ENCODE data around the gene BRS3. TPM values are rescaled to one million over a fixed set of nuclear protein-coding genes. Genes with fewer than 3 reads are reported as not detected.
"Not testable (repeated sequence)": the region's sequence is repeated elsewhere in the genome, so short reads cannot be mapped to it uniquely, and the experiment has no call there.

Gene BRS3
- not detected in 2 replicates for total RNA-seq (2014; rRNA removed; shearing (Covaris generic))

DNA sequence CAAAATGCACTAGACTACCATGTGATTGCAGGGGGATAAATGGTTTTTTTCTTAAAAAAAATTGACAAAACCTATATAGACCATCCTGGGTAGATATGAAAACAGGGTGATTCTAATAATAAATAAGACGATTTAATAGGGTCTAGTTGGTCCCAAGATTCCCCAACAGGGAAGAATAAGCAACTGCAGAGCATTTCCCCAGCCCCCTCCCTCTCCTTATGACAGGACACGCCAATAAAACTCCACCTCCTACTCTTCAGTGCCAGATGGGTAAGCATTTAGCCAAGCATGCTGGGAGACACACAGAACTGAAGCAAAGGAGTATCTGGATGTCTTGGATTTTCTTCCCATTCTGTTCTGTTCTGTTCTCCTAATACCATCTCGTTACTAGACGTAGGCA, at the start of gene BRS3:
Gene BRS3 (plus strand): TSS at position 301 of the 400 bp plus-strand sequence. CDS start 168 bp downstream, outside the sequence.
- DNase-seq (ENCODE audit: low spot score) = no peak

DNA sequence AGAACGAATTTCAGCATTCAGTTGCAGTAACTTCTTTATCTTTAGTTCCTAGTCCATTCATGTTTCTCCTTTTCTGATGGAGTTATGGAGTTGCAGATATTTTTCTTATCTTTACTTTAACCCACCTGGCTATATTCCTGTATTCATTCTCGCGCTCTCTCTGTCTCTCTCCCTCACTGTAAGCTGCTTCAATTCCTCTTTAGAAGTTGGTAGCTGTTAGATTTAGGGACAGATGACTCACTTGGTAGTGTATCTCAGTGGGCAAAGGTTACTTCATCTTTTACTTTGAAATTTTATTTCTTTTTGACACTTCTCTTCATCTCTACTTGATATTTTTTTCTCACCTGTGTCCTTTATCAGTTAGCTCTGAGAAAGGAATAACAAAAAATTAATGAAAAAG, 49.6 kb upstream of the BRS3 start:
- no peak for DNase-seq (ENCODE audit: low spot score)

DNA sequence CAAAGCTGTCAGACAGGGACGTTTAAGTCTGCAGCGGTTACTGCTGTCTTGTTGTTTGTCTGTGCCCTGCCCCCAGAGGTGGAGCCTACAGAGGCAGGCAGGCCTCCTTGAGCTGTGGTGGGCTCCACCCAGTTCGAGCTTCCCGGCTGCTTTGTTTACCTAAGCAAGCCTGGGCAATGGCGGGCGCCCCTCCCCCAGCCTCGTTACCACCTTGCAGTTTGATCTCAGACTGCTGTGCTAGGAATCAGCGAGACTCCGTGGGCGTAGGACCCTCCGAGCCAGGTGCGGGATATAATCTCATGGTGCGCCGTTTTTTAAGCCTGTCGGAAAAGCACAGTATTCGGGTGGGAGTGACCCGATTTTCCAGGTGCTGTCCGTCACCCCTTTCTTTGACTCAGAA, 42.1 kb upstream of the BRS3 start:
- DNase-seq (ENCODE audit: low spot score) = not testable (repeated sequence)

GRCh38 chrX:136446208-136446607, 41.5 kb upstream of the BRS3 start:
- no peak for DNase-seq (ENCODE audit: low spot score)

DNA sequence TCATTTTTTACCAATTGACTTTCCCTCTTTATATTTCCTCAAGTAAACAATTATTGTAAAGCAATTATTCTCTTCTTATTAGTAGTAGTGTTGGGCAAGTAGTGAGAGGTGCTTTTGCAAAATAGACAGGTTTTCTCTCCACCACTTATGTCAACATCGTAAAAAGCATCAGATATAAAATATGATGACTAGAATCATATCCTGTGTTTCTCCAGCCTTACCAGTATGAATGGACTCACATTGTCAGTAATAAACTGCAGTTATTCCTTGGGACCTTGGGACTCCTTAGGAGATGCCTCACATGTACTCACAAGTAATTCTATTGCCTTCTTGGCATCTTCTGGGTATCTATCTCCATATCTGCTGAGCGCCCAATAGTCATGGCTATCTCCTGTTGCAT, 40.4 kb upstream of the BRS3 start:
- no peak for DNase-seq (ENCODE audit: low spot score)

DNA sequence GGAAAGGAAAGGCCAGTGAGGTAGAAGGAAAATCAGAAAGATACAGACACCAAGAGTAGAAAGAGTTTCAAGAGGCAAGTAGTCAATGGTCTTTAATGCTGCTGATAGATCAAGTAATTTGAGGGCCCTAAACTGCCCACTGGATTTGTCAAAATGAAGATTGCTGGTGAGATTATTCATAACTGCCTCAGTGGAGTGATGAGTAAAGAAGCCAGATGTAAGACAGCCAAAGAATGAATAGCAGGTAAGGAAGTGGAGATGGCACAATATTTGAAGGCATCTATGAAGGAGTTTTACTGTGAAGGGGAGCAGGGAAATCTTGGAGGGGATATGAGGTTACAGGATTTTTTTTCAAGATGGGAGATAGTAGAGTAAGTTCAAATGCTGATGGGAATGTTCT, 39.8 kb upstream of the BRS3 start:
- DNase-seq (ENCODE audit: low spot score) = no peak

DNA sequence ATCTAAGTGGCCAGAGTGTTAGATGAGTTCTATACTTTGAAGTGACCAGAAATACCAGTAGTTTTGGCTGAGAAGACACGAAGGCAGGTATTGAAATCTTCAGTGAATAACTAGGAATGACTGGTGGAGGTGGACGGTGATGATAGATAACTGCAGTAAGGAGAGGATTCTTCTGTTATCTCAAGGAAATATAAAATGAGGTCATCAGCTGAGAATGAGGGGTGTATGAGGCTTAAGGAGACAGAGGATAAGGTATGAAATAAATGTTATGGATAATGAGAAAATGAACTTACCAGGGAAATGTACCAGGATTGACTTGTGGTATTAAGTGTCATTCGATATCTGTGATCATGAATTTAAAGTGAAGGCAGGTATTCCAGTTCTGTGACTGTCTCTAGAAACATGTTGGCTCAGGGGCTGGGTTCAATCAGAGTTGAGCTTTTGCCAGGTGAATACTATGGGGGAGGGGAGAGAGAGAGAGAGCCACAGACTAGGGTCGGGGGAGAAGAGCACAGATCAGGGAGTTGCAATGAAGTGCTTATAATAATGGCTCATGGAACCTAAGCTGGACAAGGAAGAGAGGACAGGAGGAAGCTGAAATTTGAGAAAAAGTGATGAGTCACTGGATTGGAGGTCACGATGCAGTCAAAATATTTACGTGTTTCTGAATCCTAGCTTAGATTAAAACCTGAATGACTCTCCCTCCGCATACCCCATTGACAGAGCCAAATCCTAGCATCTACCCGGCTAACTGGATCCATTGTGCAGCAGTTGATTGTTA, 37.5 kb upstream of the BRS3 start:
- no peak for DNase-seq (ENCODE audit: low spot score)

DNA sequence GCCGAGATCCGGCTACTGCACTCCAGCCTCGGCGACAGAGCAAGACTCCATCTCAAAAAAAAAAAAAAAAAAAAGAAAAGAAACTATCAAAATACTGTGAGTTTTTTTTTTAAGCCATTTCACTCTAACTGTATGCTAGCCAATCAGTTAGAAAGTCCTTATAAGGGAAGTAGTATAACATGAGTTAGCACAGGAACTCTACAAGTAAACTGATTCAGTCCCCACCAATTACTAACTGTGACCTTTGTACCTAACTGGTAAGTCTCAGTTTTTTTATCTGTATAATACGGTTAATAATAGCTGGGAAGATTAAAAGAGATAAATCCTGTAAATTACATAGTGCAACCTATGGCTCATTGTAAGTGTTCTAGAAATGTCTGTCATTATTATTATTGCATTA, 35.1 kb upstream of the BRS3 start:
- DNase-seq (ENCODE audit: low spot score) = no peak

- no peak for DNase-seq (ENCODE audit: low spot score)
These were observed 34.6 kb upstream of the BRS3 start for GRCh38 chrX:136453114-136453513.

- no peak for DNase-seq (ENCODE audit: low spot score)
These were observed 34.0 kb upstream of the BRS3 start for GRCh38 chrX:136453771-136454170.

- DNase-seq (ENCODE audit: low spot score) = no peak
These were observed 31.6 kb upstream of the BRS3 start for GRCh38 chrX:136456133-136456532.

DNA sequence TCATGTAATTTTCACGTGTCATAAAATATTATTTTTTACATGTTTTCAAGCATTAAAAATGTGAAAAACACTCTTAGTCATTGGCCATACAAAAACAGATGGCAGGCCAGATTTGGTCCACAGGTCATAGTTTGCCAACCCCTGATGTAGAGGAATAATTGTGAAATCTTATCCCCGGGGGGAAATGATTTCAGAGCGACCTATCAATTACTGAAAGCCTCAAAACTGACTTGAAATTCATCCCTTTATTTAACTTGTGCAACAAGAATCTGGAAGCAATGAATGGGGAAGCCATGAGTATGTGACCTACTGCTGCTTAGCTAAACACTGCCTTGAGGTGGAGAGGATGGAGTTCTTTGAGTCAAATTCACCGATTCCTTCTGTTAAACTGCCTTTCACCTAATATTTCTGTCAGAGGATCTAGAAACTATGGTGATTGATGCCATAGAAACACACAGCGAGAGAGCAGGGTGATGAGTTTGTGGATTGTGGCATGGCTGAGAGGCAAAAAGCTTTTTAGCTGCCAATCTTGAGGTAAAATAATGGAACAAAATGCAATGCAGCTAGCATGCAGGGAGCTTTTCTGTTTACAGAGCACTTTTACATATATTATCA, 30.3 kb upstream of the BRS3 start:
- DNase-seq (ENCODE audit: low spot score) = no peak

DNA sequence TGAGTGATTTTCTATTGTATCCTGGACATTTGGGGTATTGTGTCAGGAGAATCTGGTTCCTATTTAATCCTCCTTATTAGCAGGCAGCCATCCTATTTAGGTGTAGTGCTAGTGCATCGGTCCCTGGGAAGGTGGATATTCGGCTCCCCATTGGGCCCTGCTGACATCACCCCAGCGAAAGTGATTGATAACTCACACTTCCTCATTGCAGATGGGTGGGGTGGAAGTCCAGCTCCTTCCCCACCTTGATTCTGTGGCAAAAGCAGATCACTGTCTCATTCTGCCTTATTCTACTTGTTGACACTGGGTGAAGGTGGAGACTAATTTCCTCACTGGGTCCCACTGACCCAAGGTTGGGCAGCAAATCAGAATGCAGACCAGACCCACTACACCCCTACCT, 23.2 kb upstream of the BRS3 start:
- DNase-seq (ENCODE audit: low spot score) = no peak

- DNase-seq (ENCODE audit: low spot score) = no peak
These were observed 20.4 kb upstream of the BRS3 start for GRCh38 chrX:136467303-136467702.

GRCh38 chrX:136468391-136469103, 19.2 kb upstream of the BRS3 start:
- peak; percentile 33 for DNase-seq (ENCODE audit: low spot score)

GRCh38 chrX:136473663-136474062, 14.1 kb upstream of the BRS3 start:
- DNase-seq (ENCODE audit: low spot score) = no peak

GRCh38 chrX:136475236-136475635, 12.5 kb upstream of the BRS3 start:
- DNase-seq (ENCODE audit: low spot score) = no peak

DNA sequence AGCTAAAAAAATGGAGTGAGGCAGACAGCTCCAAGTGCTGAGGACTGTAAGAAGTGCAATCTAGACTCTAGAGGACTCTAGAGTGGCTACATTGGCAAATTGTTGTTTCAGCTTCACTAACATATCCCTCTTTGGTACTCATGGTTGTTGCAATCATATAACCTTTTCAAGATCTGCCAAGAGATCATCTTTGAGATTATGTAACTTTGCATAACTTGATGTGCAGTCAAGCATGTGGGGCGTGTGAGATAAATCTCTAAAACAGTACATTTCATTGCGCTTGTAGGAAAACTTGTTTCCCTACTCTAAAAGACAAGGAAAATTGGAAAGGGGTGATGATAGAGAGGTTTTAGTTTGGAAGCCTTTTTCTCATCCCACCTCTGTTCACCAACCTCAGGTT, 11.2 kb upstream of the BRS3 start:
- no peak for DNase-seq (ENCODE audit: low spot score)

DNA sequence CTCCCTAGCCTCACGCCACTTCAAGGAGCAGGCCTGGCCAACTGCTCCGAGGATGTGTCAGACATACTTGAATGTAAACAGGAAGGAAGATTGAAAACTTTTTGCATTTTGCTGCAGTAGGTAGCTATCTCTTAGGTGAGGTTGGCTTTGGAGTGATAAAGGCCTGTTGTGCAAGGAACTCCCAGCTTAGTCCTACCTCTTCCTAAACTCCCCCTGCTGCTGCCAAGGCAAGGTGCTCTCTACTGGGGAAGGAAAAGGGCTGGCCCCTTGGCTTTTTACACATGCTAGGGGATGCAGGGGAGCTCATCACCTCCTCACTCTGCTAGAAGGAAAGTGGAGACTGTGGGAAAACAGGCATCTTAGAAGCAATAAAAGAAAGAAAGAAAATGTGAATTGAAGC, 10.7 kb upstream of the BRS3 start:
- DNase-seq (ENCODE audit: low spot score) = peak; percentile 24

DNA sequence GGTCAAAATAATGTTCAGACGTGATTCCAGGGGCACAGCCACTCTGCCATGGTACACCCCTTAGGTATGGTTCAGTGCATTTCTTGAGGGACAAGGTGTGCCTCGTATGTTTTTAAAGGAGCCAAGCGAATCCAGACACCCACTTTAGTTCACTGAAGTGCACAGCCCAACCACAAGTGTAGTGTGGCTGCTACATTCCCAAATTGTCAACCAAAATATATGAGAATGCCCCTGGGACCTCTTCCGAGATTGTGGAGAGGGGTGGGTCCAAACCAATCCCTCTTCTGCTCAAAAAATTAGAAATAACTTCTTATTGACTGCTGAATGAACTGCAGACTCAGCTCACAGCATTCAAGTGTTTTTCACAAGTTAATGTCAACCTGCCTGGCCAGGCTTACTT, 7.4 kb upstream of the BRS3 start:
- no peak for DNase-seq (ENCODE audit: low spot score)

- DNase-seq (ENCODE audit: low spot score) = no peak
These were observed 959 bp downstream of the BRS3 start for GRCh38 chrX:136488706-136489105.

GRCh38 chrX:136491832-136492231, 4.1 kb downstream of the BRS3 start:
- DNase-seq (ENCODE audit: low spot score) = no peak

- no peak for DNase-seq (ENCODE audit: low spot score)
These were observed 5.3 kb downstream of the BRS3 start for GRCh38 chrX:136493011-136493410.
